GM12864 (cell line): Measurements from ENCODE around the gene AFG3L2.

Source experiments
- DNase-seq: peaks from one replicate; pipeline ENCODE4 v3.0.0-alpha.2; 2011; ENCODE audit warnings: low read depth
- H3K4me3 ChIP-seq: 2 replicates; pipeline ENCODE4 v1.5.1; 2011; ENCODE audit warnings: mild to moderate bottlenecking, low read depth, low read length, control low read depth
- TF ChIP-seq, protein P1 (sequence below): IDR thresholded peaks from 2 replicates; pipeline ENCODE4 v1.5.1; 2011; ENCODE audit warnings: low read depth, mild to moderate bottlenecking, moderate library complexity, low read length, control low read depth, inconsistent platforms; ENCODE audit errors: missing control alignments

AFG3L2 gene

DNA sequence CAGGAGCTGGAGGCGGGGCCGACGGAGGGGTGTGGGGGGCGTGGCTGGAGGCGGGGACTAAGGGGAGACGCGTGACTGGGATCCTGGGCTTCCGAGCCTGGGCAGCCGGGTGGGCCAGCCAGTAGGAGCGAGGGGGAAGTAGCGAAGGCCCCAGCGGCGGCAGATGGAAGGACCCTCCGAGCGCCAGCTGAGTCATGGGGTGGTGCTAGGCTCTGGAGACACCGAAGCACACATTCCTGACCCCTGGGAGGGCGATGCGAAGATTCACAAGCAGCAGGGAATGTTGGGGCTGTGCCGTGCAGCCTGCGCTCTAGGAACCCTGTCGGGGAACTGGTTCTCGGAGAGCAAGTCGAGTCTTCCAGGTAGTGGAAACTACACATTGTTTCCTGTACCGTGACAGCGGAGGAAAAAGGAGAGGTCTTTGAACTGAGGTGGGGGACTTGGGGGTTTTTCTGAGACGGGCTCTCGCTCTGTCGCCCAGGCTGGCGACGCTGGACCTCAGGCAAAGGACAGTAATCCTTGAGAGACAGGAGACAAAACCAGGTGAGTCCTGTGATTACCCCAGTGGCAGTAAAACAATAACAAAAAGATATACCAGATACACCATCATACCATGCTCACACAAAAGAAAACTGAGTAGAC lies 650 bp upstream of the AFG3L2 start:
- DNase-seq: no peak
- TF ChIP-seq, protein P1, sequence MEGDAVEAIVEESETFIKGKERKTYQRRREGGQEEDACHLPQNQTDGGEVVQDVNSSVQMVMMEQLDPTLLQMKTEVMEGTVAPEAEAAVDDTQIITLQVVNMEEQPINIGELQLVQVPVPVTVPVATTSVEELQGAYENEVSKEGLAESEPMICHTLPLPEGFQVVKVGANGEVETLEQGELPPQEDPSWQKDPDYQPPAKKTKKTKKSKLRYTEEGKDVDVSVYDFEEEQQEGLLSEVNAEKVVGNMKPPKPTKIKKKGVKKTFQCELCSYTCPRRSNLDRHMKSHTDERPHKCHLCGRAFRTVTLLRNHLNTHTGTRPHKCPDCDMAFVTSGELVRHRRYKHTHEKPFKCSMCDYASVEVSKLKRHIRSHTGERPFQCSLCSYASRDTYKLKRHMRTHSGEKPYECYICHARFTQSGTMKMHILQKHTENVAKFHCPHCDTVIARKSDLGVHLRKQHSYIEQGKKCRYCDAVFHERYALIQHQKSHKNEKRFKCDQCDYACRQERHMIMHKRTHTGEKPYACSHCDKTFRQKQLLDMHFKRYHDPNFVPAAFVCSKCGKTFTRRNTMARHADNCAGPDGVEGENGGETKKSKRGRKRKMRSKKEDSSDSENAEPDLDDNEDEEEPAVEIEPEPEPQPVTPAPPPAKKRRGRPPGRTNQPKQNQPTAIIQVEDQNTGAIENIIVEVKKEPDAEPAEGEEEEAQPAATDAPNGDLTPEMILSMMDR: peak; percentile 14
- peak overlapping the region; percentile 76 for H3K4me3 ChIP-seq

DNA sequence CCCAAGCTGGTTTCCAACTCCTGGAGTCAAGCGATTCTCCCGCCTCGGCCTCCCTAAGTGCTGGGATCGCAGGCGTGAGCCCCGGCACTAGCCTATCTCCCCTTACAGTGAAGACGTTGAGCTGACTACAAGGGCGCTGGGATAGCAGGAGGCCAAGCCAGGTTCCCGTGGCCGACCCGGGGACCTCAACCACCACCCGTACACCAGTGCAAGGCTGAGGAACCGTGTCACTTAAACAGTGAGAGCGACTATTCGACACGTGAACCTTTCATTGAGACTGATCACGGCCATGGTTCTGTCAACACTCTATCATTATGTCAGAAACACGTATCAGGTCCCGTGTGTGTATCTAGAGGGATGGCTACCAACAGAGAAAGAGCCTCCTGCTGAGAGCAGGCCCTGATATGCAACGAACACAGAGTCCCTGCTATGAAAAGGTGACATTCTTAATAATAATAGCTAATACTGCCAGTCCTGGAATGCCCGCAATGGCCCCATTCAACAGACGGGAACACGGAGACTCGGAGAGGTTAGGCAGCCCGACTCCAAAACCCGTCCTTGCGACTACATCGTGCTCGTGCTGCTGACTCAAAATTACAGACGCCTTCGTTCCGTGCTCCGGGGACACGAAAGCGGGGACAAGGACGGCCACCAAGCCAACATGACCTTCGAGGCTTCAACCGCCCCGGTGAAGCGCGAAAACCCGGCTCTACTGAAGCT lies 833 bp downstream of the AFG3L2 start:
- DNase-seq: no peak
- peak overlapping the region; percentile 67 for H3K4me3 ChIP-seq
- TF ChIP-seq, protein P1: no peak

DNA sequence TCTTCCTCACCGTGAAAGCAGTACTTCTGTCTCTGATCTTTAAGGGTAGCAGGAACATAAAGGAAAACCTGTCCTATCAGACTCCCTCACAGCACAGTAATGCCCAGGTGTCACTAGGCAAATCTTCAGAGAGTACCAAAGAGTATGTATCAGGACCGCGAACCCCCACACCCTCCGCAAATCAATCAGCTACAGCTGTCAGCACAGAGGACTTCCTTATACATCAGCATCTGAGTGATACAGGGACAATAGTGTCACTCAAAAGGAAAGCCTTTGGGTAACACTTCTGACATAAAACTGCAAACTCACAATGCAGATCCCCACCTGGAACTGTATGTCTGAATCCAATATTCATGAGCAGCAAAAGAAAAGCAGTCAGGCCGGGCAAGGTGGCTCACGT lies 2.6 kb downstream of the AFG3L2 start:
- no peak overlapping the region for H3K4me3 ChIP-seq
- TF ChIP-seq, protein P1: no peak
- no peak for DNase-seq

DNA sequence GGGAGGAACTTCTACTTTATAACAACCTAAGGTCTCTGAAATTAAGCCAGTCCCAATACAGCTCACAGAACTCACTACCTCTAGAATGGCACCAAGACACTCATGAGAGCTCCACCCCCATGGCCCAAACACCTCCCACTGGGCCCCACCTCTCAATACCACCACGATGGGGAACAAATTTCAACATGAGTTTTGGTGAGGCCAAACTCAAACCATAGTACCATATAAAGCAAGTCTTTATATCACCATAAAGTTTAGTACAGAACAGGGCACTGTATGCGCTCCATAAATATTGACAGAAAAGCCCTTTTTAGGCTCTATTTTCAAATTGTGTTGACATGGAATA lies 3.3 kb downstream of the AFG3L2 start:
- TF ChIP-seq, protein P1: no peak
- DNase-seq: no peak
- H3K4me3 ChIP-seq: no peak overlapping the region

DNA sequence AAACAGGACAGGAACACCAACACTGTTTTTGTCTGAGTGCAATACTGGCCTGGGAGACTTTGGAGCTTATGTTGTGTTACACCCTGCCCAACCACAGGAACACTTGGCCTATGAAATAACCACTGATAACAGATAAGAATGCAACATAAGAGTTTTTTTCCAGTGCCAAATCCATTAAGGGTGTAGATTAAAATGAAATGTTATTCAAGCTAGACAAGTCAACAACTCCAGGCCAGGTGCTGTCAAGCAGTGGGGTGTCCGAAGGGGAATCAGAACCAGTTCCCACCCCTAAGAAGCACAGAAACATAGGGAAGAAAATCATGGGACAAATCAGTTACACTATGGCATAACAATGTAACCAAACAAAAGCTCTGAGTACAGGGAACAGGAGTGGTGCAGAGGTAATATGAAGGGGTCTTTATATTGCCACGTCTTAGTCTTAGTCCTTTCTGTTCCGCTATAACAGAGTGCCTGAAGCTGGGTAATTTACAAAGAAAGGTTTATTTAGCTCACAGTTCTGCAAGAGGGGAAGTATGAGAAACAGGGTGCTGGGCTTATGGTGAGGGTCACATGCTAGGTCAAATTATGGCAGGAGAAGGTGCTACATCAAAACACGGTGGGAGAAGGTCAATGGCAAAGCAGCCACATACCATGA lies 3.8 kb downstream of the AFG3L2 start:
- TF ChIP-seq, protein P1: no peak
- DNase-seq: no peak
- H3K4me3 ChIP-seq: no peak overlapping the region

DNA sequence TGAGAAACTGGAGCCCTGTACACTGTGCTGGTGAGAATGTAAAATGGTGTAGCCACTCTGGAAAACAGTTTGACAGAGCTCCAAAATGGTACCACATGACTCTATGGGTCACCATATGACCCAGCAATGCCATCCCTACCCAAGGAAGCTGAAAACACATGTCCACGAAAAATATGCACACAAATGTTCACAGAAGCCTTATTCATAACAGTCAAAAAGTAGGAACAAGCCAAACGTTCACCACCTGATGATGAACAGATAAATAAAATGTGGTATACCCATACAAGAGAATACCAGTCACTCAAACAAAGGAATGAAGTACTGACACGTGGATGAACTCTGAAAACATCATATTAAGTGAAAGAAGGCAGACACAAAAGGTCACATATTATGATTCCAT lies 4.6 kb downstream of the AFG3L2 start:
- no peak overlapping the region for H3K4me3 ChIP-seq
- TF ChIP-seq, protein P1: no peak
- no peak for DNase-seq
